ENCODE results near the gene SF1.

The SF1 gene

GRCh38 chr11:64801561-64802369, 23.4 kb upstream of the SF1 start:
- Histone ChIP-seq H3K4me1 (peaks cover 5% of the 10 kb centered on the region), H3K4me2 (ENCODE audit: low read length) (no peak overlapping the region), H3K9ac (no peak overlapping the region), H2AFZ (no peak overlapping the region), H3K9me3 (ENCODE audit: control insufficient read depth, low read length) (no peaks in the 10 kb centered on the region), H3K4me3 (ENCODE audit: low read depth, low read length) (peak overlapping the region; percentile 42), H3K27ac (no peak overlapping the region), H3K27me3 (ENCODE audit: control insufficient read depth, insufficient read depth, low read length) (no peaks in the 10 kb centered on the region), H3K36me3 (ENCODE audit: control insufficient read depth, insufficient read depth, low read length) (no peaks in the 10 kb centered on the region), H3K79me2 (no peaks in the 10 kb centered on the region)
- TF ChIP-seq CTCF (IDR thresholded peaks at IDR 0.05): no peak

DNA sequence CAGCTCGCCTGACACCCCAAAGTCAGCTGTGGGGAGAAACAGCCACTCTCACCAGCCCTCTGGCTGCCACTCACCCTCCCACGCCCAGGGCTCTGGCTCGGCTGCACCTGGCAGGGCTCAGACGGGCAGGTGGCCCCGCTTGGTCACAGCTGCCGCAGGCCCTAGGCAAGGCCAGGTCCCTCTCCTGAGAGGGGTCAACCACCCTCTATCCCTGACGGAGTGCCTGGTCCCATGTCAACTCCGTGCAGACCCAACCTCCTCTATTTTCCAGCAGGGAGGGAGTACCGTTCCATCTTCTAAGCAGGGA, 22.8 kb upstream of the SF1 start:
- H3K4me1 ChIP-seq: peaks cover 5% of the 10 kb centered on the region
- no peaks in the 10 kb centered on the region for H3K79me2 ChIP-seq
- no peak overlapping the region for H3K9ac ChIP-seq
- H2AFZ ChIP-seq: no peak overlapping the region
- H3K27ac ChIP-seq: no peak overlapping the region
- TF ChIP-seq CTCF (IDR thresholded peaks at IDR 0.05): no peak
- no peaks in the 10 kb centered on the region for H3K36me3 ChIP-seq (ENCODE audit: control insufficient read depth, insufficient read depth, low read length)
- H3K4me3 ChIP-seq (ENCODE audit: low read depth, low read length): no peak overlapping the region
- no peaks in the 10 kb centered on the region for H3K9me3 ChIP-seq (ENCODE audit: control insufficient read depth, low read length)
- H3K27me3 ChIP-seq (ENCODE audit: control insufficient read depth, insufficient read depth, low read length): no peaks in the 10 kb centered on the region
- no peak overlapping the region for H3K4me2 ChIP-seq (ENCODE audit: low read length)

DNA sequence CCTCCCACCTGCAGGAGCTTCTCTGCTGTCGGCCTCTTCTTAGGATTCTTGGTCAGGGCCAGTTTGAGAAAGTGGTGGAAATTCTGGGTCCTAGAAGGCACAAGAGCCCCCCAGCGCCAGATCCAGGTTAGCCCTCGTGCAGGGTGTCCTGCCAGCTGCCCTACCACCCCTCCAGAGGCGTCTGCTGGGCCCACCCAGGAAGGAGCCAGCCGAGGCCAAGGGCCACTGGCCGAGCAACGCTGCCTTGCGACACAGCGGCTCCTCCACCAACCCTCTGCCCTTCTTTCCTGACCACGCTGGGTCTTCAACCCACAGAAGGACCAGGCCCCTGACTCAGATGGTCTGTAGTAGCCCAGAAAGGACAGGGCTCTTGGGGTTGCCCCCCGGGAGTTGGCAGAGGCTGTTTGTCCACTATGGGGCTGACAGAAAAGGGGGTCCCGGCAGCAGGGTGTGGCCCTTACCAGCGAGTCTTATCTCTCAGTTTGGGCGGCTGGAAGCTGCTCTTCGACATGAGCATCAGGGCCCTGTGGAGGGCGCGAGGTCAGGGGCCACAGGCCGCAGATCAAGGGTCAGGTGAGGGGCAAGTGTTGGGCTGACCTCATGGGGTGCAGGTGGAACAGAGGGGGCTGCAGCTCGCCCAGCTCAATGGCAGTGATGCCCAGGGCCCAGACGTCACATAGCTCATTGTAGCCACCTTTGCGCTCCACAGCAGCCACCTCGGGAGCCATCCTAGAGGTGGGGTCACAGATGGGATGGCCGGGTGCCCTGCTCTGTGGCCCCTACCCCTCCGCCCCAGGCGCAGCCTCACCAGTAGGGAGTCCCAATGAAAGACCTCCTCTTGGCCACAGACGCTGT, 22.2 kb upstream of the SF1 start:
- Histone ChIP-seq H2AFZ (no peak overlapping the region), H3K27me3 (ENCODE audit: control insufficient read depth, insufficient read depth, low read length) (no peaks in the 10 kb centered on the region), H3K9ac (no peak overlapping the region), H3K4me3 (ENCODE audit: low read depth, low read length) (no peak overlapping the region), H3K9me3 (ENCODE audit: control insufficient read depth, low read length) (no peaks in the 10 kb centered on the region), H3K79me2 (no peaks in the 10 kb centered on the region), H3K36me3 (ENCODE audit: control insufficient read depth, insufficient read depth, low read length) (no peaks in the 10 kb centered on the region), H3K4me1 (peaks cover 5% of the 10 kb centered on the region), H3K4me2 (ENCODE audit: low read length) (no peak overlapping the region), H3K27ac (no peak overlapping the region)
- TF ChIP-seq CTCF (IDR thresholded peaks at IDR 0.05): no peak

DNA sequence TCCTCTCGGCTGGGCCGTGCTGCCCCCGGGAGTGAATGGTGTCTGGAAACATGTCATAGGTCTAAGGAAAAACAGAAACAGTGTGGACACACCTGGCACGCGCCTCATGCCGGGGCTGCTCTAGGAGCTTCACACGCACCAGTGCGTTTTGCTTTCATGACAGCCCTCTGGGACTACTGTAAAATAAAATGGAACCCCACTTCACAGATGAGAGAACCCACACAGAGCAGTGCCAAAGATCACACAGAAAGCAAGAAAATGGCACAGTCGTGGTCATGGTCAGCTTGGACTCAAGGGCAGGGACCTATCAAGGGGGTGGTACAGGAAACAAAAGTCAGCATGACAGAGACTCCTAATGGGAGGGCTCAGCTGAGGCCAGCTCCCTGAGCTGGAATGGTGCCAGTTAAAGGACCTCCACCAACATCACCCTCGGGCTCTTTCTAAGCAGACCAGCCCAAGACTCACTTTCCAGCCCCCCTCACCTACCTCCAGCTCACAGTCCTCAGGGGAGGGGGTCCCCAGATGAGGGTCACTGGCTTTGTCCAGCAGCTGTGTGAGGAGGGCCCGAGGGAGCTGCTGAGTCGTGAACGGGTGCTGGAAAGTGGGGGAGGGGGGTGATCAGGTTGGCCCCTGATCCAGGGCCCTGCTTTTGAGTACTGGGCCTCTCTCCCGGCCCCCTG, 21.4 kb upstream of the SF1 start:
- H3K27ac ChIP-seq: no peak overlapping the region
- H2AFZ ChIP-seq: no peak overlapping the region
- no peaks in the 10 kb centered on the region for H3K36me3 ChIP-seq (ENCODE audit: control insufficient read depth, insufficient read depth, low read length)
- no peak overlapping the region for H3K9ac ChIP-seq
- no peaks in the 10 kb centered on the region for H3K79me2 ChIP-seq
- H3K27me3 ChIP-seq (ENCODE audit: control insufficient read depth, insufficient read depth, low read length): no peaks in the 10 kb centered on the region
- TF ChIP-seq CTCF (IDR thresholded peaks at IDR 0.05): no peak
- H3K4me3 ChIP-seq (ENCODE audit: low read depth, low read length): no peak overlapping the region
- no peak overlapping the region for H3K4me2 ChIP-seq (ENCODE audit: low read length)
- no peaks in the 10 kb centered on the region for H3K9me3 ChIP-seq (ENCODE audit: control insufficient read depth, low read length)
- H3K4me1 ChIP-seq: peaks cover 5% of the 10 kb centered on the region
